Left renal cortex interstitium (tissue), 4 donors: ENCODE data around the gene MOB3A. TPM values are rescaled to one million over a fixed set of nuclear protein-coding genes. Genes with fewer than 3 reads are reported as not detected.
A peak's percentile ranks its signal among the peaks of the same experiment; 100 is the strongest.
"Not testable (repeated sequence)": the region's sequence is repeated elsewhere in the genome, so short reads cannot be mapped to it uniquely, and the experiment has no call there.

ENCODE experiments used
- DNase-seq, 4 donors: peaks; one replicate each; pipeline ENCODE4 v3.0.0-alpha.2; 2013; ENCODE audit warnings: low read depth in 4 of 4, low spot score in 2 of 4, missing footprints in 1 of 4
- polyA plus RNA-seq, 4 donors: library from polyadenylated mRNA; unstranded; fragments of 120-200 nt; gene quantifications; one replicate each; pipeline ENCODE4 v1.2.1, GENCODE V29; 2013; ENCODE audit not compliant: insufficient read length in 4 of 4

MOB3A gene
- polyA plus RNA-seq, 4 donors = 20.9 to 33.3 (median 25.1) TPM

DNA sequence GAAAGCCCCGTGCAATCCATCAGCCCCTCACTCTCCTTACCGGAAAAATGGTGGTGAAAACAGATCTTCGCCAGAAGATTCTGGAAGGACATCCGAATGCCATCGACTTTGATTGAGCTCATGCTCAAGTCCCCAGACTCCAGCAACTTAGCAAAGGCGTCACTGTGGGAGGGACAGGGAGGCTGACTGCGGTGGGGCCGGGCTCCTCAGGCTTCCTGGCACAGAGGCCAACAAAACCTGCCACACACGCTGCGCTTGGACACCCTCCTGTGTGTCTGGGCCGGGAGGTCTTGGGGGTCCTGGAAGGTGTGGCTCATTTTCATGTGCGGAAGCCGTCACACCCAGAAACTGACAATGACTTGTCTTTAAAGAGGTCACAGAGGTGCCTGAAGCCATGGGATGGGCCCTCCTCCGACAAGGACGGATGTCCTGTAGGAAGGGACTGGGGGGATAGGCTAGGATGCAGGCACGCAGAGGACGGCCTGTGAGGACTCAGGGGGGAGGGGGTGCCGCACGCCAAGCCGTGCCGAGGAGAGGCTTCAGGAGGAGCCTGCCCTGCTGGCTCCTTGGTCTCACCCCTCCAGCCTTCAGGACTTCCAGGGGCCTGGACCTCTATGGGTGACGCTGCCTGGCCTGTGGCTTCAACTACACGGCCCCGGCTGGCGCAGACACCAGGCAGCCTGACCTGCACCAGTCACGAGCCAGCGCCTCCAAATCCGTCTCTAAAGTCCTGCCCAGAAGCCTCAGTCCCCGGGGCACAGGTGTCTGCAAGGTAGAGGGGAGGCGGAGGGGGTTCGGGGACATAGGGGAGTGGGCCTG is 13.1 kb upstream of the MOB3A start:
- no peak for DNase-seq

DNA sequence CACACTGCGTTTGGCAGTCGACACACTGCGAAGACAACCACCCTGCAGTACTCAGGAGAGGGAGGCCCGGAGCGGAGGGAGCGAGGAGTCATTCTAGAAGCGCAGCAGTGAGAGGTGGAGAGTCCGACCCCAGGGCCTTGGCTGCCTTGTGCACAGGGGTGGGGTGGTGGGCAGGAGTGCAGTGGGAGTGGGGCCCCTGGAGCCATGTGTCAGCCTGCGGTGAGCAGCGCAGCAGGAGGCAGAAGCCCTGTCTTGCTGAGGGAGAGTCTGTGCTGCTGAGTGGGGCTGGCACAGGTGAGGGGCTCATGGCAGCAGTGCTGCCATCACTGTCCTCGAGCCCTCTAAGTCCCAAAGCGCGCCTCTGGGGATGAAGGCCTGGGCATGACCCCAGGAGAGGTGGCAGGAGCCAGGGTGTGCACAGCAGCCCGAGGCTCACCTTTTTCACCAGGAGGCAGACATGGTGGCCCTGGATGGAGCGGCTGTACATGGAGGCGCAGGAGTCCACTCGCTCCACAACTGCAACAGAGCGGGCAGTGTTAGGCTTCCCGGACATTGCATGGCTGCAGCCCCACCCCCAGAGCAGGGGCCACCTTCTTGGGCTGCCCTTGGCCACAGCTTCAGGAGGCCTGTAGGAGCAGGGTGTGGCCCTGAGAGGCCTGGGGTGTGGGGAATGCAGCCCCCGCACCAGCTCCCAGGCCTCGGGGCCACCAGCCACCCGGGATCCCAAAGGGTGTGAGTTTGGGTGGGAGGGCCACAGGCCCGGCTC is 12.3 kb upstream of the MOB3A start:
- no peak for DNase-seq

DNA sequence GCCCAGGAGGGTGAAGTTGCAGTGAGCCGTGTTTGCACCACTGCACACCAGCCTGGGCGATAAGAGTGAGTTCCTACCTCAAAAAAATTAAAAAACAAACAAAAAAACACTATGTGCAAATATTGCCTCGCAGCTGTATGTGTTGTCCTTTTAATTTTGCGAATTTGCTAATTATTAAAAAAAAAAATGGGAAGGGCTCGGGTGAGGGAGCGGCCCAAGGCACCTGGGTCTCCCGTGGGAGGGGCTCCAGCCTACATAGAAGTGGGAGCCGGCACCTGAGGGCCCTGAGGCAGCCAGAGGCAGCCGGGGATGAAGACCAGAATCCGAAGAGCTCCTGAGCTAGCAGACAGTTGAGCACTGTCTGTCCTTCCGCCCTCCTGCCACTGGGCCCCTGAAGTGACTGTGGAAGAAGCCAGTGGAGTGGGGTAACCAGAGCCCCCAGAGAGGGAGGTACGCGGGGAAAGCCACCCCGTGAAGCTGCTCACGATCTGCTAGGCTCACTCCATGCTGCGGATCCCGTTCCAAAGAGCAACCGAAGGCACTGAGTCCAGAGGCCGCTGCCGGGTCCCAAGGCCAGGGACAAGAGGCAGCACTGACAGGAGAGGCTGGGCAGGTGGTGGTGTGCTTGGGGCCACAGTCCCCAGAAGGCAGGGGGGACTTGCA is 7.0 kb upstream of the MOB3A start:
- DNase-seq = no peak

DNA sequence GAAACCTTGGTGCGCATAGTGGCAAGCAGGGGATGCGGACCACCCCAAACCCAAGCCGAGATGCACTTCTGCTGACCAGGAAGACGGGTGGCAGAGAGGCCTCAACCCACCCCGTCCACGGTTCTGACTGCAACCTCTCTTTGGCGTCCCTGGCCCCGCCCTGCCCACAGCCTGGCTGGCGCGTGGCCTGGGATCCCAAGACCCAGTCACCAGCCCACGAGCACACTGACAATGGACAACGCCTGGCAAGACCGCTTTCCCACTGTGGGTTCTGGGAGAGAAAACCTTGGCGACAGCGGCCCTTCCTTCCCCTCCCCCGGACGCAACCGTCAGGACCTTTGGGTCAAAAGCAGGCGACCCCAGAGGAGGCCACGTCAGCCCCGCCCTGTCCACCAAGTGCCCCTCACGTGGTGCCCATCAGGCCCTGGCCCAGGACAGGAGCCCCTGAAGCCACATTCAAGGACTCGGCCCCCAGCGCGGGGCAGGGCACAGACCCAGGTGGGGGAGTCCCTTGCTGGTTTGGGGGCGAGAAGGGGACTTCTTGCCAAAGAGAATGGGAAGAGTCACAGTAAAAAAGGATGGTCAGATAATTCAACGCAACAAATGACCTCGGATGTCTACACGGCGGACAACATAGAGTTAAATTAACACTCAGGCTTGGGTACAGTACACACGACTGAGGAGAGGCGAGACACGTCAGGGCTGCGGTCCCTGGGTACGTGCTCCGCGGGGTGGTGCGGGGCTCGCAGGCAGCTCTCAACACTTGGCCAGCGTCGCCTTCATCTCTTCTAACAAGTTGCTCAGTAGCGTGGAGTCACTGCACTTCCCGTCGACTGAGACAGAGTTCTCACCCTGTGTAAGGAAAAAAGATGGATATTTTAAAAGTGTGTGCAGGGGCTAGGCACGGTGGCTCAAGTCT is 5.5 kb upstream of the MOB3A start:
- no peak for DNase-seq

DNA sequence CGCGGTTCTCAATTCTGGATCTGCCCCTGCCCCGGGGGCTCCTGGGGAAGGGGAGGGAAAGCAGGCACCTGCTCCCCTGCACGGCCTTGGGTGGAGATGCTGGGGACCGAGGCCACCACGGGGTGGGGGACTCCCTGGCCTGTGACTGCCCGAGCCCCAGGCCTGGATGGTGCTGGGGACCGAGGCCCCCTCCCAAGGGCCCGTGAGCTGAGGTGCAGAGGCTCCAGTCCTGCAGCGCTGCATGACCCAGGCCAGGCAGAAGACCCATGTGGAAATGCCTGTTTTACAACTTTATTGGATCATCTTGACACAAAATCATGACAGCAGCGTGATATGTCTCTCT is 4.6 kb upstream of the MOB3A start:
- DNase-seq = no peak

DNA sequence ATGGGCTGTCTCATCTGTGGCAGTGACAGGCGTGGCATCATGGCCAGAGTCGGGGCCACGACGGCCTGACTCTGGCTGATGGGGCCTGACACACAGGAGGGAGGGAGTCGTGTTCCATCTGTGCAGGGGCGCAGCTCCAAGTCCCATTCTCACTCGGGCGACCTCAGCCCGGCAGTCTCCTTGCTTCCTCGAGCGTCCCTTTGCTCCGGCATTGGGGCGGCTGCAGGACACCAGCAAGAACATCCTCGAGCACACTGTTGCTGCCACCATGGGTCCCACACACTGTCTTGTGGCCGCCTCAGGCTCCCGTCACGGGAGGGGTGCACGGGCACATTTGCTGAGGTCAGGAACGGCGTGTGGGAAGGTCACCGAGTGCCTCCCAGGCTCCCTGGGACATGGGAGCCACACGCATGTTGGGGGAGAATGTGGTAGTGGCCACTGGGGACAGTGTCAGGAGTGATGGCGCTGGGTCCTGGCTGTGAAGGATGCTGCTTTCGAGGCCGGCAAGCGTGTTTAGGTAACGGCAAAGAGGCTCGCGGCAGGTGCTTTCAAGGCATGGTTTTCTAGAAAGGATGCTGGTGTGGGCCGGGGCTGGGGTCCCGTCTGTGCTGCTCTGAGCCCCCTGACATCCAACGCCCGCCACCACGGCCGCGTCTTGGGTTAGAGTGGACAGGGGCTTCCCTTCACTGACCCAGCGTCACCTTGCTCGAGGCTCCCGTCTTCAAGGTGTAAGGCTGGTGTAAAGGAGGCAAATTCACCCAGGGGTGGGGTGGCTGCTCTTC is 4.0 kb upstream of the MOB3A start:
- DNase-seq = no peak

DNA sequence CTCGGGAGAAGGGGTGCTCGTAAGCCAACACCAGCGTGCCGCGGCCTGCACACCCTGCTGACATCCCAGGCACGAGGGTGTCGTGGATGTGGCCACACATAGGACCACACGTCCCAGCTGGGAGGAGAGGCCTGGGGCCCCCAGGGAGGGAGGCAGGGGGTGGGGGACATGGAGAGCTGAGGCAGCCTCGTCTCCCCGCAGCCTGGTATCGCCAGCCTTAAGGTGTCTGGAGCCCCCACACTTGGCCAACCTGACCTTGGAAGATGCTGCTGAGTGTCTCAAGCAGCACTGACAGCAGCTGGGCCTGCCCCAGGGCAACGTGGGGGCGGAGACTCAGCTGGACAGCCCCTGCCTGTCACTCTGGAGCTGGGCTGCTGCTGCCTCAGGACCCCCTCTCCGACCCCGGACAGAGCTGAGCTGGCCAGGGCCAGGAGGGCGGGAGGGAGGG is 3.0 kb upstream of the MOB3A start:
- DNase-seq = no peak

DNA sequence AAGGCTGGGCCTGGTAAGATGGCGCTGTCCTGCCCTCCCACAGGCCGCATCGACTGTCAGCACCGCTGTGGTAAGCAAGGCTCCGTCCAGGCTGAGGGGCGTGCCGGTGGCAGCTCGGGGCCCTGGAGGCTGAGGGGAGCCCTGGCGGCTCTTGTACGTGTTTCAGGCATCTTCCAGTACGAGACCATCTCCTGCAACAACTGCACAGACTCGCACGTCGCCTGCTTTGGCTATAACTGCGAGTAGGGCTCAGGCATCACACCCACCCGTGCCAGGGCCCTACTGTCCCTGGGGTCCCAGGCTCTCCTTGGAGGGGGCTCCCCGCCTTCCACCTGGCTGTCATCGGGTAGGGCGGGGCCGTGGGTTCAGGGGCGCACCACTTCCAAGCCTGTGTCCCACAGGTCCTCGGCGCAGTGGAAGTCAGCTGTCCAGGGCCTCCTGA is 1.8 kb upstream of the MOB3A start:
- no peak for DNase-seq

DNA sequence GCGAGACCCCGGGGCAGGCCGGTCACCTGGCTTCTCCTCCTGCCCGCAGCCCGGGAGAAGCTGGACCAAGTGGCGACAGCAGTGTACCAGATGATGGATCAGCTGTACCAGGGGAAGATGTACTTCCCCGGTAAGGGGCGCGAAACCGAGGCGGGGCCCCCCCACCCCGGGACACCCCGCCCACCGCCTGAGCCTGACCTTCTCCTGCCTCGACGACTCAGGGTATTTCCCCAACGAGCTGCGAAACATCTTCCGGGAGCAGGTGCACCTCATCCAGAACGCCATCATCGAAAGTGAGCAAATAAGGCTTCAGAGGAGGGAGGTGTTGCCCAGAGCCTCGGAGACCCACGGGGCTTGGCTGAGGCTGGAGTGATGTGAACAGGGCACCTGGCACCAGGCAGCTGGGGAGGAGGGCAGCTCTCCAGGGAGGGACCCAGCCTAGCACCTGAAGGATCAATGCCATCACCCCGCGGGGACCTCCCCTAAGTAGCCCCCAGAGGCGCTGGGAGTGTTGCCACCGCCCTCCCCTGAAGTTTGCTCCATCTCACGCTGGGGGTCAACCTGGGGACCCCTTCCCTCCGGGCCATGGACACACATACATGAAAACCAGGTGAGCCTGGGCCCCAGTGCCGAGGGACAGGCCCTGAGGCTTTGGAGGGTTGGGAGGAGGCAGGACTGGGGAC is 1.2 kb upstream of the MOB3A start:
- DNase-seq = no peak

DNA sequence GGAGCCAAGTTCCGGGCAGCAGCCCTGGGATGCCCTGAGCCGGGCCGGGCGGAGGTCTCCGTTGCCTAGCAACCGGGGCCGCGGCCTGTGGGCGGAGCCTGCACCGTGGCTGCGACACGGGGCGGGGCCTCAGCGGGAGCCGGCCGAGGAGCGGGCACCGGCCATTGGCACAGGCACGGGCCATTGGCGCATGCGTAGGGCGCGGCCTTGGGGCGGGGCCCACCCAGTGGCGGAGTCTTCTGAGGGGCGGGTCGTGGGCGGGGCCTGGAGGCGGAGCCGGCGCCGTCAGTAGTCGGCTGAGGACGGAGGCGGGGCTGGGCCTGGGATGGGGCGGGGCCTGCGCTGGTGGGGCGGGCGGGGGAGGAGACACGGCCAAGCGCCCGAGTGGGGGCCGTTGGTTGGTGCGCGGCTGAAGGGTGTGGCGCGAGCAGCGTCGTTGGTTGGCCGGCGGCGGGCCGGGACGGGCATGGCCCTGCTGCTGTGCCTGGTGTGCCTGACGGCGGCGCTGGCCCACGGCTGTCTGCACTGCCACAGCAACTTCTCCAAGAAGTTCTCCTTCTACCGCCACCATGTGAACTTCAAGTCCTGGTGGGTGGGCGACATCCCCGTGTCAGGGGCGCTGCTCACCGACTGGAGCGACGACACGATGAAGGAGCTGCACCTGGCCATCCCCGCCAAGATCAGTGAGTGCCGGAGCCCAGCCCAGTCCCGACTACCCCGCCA is 515 bp upstream of the MOB3A start, which contains the start of gene IZUMO4:
IZUMO4 (plus strand) TSS at position 436 of the 723 bp plus-strand sequence; CDS start at position 467, 31 bp downstream.
- peak; percentile 91 to 96 (median 94) for DNase-seq

DNA sequence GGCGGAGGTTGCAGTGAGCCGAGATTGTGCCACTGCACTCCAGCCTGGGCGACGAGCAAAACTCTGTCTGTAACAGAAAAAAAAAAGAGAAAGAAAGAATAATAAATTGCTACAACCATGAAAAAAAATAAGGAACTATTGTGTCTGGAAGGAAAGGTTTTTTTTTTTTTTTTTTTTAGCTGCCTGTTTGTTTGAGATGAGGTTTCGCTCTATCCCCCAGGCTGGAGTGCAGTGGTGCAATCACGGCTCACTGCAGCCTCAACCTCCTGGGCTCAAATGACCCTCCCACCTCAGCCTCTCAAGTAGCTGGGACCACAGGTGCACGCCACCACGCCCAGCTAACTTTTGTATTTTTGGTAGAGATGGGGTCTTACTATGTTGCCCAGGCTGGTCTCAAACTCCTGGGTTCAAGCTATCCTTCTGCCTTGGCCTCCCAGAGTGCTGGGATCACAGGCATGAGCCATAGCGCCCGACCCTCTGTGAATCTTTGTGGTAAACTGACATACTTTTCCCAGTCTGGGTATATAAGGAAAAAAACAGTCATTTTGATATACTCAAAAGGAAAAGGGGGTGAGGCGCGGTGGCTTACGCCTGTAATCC is 4.1 kb downstream of the MOB3A start:
- DNase-seq = not testable (repeated sequence)

DNA sequence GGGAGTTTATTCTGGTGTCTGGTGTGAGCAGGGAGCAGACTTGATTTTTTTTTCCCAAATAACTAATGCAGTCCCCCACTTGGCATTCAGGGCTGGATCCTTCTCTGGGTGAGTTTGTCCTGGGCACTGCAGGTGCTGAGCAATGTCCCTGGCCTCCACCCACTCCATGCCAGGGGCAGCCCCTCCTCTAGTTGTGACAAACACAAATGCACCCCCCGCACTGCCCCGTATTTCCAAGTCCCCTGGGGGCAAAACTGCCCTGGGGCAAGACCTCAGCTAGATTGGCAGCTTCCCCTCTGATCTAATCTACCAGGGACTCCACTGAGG is 6.4 kb downstream of the MOB3A start:
- no peak for DNase-seq

DNA sequence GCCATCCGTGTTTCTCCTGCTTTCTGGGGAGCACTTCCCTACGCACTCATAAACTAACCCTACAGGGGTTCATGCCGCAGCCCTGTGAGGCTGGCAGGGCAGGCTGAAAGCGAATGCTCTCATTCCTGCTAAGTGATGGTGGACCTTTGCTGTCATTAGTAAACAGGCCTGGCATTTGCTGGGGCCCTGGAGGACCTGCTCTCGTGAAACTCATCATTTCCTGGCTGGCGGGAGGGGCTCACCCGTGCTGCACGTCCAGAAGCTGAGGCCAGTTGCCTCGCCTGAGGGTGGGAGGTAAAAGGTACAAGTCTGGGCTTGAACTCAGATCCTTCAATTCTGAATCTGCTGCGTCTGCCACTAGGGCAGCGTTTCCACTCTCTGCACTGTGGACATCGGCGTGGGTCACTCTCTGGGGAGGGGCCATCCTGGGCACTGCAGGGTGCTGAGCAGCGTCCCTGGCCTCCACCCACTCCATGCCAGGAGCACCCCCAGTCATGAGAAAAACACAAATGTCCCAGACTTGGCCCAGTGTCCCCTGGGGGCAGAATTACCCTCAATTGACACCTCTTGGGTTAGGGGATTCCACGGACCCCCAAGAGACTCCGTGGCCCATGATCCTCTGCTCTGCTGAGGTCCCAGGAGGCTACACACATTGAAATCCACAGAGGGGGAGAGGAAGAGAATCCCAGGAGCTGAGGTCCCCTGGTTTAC is 7.0 kb downstream of the MOB3A start:
- no peak for DNase-seq

DNA sequence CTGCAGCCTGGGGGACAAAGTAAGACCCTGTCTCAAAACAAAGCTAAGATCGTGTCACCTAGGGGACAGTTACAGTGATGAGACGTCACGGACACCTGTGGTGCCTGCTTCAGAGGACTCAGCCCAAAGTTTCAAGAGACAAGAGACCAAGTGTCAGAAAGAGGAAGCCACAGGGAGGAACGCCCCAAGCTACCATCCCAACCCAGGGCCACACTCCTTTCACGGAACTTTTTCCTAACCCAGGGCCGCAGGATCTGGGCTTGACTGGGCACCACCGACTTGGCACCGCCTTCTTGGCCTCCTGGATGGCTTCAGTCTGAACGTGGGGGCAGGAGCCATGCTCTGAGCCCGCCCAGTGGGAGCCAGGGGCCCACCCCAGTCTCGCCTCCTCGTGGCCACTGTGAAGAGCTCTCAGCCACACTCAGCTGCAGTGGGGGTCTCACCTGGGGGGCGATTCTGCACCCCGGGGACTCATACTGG is 8.5 kb downstream of the MOB3A start:
- DNase-seq = no peak

DNA sequence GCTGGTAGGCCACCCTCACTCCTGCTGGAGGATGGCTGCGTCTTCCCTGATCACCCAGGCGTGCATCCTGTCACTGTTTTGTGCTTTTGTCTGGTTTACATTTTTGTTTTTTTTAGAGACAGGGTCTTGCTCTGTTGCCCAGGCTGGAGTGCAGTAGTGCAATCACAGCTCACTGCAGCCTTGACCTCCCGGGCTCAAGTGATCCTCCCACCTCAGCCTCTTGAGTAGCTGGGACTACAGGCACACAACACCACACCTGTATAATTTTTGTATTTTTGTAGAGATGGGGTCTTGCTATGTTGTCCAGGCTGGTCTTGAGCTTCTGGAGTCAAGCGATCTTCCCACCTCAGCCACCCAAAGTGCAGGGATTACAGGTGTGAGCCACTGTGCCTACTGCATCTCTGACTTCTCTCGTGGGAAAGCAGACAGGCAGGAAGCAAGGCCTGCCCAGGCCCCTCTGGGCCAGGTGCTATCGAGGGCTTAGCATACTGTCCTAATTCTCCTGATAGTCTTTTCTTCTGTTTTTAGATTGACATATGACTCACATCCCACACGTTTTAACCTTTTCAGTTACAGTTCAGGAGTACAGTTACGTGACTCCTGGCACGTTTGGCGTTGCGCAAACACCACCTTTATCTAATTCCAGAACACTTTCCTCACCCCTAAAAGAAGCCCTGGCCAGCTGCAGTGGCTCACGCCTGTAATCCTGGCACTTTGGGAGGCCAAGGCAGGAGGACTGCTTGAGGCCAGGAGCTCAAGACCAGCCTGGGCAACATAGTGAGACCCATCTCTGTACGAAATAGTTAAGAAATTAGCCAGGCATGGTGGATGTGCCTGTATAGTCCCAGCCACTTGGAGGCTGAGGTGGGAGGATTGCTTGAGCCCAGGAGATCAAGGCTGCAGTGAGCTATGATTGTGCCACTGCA is 9.2 kb downstream of the MOB3A start:
- DNase-seq = not testable (repeated sequence)
